ENCODE measurements around the gene IFITM2.
"Not testable (repeated sequence)": the region's sequence is repeated elsewhere in the genome, so short reads cannot be mapped to it uniquely, and the experiment has no call there.

The IFITM2 gene

DNA sequence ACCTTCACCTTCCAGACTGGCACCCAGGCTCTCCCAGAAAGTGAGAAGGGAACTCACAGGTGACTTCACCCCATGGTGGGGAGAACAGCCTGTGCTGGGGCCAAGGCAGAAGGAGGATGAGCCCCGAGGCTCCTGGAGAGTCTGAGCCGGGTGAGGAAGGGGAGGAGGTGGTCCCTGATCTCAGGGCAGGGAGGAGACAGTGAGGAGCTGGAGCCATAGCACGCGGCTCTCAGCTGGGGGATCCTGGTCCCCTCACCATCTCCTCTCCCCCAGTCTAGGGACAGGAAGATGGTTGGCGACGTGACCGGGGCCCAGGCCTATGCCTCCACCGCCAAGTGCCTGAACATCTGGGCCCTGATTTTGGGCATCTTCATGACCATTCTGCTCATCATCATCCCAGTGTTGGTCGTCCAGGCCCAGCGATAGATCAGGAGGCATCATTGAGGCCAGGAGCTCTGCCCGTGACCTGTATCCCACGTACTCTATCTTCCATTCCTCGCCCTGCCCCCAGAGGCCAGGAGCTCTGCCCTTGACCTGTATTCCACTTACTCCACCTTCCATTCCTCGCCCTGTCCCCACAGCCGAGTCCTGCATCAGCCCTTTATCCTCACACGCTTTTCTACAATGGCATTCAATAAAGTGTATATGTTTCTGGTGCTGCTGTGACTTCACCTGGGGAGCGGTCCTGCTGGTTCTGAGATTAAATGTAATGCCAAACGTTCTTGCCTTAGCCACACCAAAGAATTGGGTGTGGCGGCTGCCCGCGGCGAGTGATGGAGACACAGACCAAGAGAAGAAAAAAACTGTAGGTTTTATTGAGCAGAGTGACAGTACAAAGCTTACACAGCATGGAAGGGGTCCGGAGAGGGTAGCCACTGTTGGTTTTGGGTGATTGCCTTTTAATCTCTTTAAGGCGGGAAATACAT is 1.4 kb downstream of the IFITM2 start:
- H3K4me2 ChIP-seq (ENCODE audit: low read length), result peak overlapping the region; percentile 87
- not testable (repeated sequence) for H3K27me3 ChIP-seq (ENCODE audit: control insufficient read depth, insufficient read depth, low read length); H3K9me3 ChIP-seq (replicated peaks; ENCODE audit: low read length); H3K36me3 ChIP-seq (ENCODE audit: insufficient read depth, low read length)
- H3K4me1 ChIP-seq (ENCODE audit: control insufficient read depth, insufficient read depth, low read length), result peaks cover 26% of the 10 kb centered on the region
- peak overlapping the region; percentile 70 for H3K4me3 ChIP-seq (ENCODE audit: low read length)
- H3K9ac ChIP-seq (ENCODE audit: low read depth, low read length), result peak overlapping the region; percentile 64

DNA sequence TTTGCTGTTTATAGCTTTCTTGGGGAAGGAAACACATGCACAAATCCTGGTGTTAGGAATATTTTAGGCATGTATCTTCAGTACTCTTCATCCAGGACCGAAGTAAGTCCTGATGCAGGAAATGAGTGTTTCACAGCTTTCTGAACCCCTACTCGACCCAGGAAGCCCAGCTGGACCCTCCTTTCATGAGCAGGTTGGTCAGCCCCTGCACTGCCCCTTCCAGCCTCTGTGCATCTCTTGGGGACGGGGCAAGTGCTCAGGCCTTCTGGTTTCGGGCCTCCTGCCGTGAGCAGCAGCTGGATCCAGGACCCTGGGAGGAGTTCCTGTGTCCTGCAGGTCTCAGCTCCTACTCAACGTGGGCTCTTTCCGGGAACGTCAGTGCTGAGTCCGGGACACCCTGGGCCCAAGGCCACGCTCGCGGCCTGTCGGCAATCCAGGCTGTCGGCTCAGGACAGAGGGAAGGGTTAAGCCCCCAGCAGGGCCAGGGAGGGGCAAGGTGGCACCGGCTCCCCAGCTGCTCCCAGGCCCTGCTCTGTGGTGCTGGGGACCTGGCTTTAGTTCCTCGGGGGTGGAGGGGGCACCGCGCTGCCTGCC is 2.5 kb downstream of the IFITM2 start:
- Histone ChIP-seq H3K4me2 (ENCODE audit: low read length) (peak overlapping the region; percentile 87), H3K4me3 (ENCODE audit: low read length) (peak overlapping the region; percentile 70), H3K9ac (ENCODE audit: low read depth, low read length) (peak overlapping the region; percentile 64), H3K4me1 (ENCODE audit: control insufficient read depth, insufficient read depth, low read length) (peaks cover 28% of the 10 kb centered on the region)
- H3K27me3 ChIP-seq (ENCODE audit: control insufficient read depth, insufficient read depth, low read length); H3K36me3 ChIP-seq (ENCODE audit: insufficient read depth, low read length); H3K9me3 ChIP-seq (replicated peaks; ENCODE audit: low read length): not testable (repeated sequence)

DNA sequence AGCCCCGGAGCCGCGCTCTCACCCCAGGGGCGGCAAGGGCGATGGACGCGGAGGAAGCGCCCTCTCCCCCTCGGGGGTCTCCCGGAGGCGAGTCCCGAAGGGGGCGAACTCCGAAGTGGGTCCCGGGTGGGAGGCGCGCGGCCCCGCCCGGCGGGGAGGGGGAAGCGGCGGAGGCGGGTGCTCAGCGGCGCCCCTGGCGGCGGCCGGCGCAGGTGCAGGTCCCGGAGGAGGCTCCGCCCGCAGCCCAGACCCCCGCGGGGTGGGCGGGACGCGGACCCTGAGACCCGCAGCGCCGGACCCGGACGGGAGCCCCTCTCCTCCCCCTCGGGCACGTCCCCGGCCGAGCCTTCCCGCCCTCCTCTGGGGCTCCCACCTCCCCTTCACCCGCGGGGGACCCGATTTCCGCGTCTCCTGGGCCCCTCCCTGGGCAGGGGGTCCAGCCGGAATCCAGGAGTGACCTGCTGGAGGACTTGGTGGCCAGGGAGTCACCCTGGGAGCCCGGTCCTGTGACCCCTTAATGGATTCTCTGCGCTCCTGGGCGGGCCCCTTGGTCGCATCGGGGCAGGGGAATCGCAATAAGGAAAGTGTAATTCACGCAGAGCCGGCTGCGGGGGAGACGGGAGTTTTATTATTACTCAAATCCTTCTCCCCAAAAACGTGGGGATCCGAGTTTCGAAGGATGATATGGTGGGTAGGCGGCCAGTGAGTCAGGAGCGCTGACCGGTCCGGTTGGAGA is 3.6 kb downstream of the IFITM2 start:
- Histone ChIP-seq H3K4me3 (ENCODE audit: low read length) (peak overlapping the region; percentile 55), H3K4me2 (ENCODE audit: low read length) (peak overlapping the region; percentile 70), H3K4me1 (ENCODE audit: control insufficient read depth, insufficient read depth, low read length) (peaks cover 28% of the 10 kb centered on the region)
- H3K9me3 ChIP-seq (replicated peaks; ENCODE audit: low read length); H3K9ac ChIP-seq (ENCODE audit: low read depth, low read length); H3K27me3 ChIP-seq (ENCODE audit: control insufficient read depth, insufficient read depth, low read length); H3K36me3 ChIP-seq (ENCODE audit: insufficient read depth, low read length): not testable (repeated sequence)

- peak overlapping the region; percentile 49 for H3K4me2 ChIP-seq (ENCODE audit: low read length)
- no peak overlapping the region for H3K9ac ChIP-seq (ENCODE audit: low read depth, low read length)
- no peaks in the 10 kb centered on the region for H3K36me3 ChIP-seq (ENCODE audit: insufficient read depth, low read length)
- no peak overlapping the region for H3K4me3 ChIP-seq (ENCODE audit: low read length)
- H3K4me1 ChIP-seq (ENCODE audit: control insufficient read depth, insufficient read depth, low read length), result peaks cover 28% of the 10 kb centered on the region
- H3K27me3 ChIP-seq (ENCODE audit: control insufficient read depth, insufficient read depth, low read length), result no peaks in the 10 kb centered on the region
- no peaks in the 10 kb centered on the region for H3K9me3 ChIP-seq (replicated peaks; ENCODE audit: low read length)
Measured at GRCh38 chr11:312092-312816, 4.6 kb downstream of the IFITM2 start.

- no peaks in the 10 kb centered on the region for H3K27me3 ChIP-seq (ENCODE audit: control insufficient read depth, insufficient read depth, low read length)
- H3K4me2 ChIP-seq (ENCODE audit: low read length), result no peak overlapping the region
- H3K9me3 ChIP-seq (replicated peaks; ENCODE audit: low read length), result no peaks in the 10 kb centered on the region
- no peak overlapping the region for H3K4me3 ChIP-seq (ENCODE audit: low read length)
- H3K36me3 ChIP-seq (ENCODE audit: insufficient read depth, low read length), result no peaks in the 10 kb centered on the region
- H3K4me1 ChIP-seq (ENCODE audit: control insufficient read depth, insufficient read depth, low read length), result peaks cover 28% of the 10 kb centered on the region
- H3K9ac ChIP-seq (ENCODE audit: low read depth, low read length), result no peak overlapping the region
Measured at GRCh38 chr11:313304-313786, 5.7 kb downstream of the IFITM2 start.

DNA sequence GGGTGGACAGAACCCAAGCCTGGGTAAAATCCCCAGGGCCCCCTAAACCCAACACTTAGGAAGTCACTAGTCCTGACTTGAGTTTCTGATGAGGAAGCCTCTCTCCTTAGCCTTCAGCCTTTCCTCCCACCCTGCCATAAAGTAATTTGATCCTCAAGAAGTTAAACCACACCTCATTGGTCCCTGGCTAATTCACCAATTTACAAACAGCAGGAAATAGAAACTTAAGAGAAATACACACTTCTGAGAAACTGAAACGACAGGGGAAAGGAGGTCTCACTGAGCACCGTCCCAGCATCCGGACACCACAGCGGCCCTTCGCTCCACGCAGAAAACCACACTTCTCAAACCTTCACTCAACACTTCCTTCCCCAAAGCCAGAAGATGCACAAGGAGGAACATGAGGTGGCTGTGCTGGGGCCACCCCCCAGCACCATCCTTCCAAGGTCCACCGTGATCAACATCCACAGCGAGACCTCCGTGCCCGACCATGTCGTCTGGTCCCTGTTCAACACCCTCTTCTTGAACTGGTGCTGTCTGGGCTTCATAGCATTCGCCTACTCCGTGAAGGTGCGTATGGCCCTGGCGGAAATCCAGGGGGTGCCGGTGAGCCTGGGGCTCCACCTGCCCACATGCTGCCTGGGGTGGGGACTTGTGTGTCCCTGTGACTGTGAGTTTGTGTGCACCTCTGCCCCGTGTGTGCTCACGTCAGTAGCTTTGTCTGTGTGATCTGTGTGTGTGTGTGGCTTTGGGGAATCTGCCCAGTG is 6.4 kb downstream of the IFITM2 start, which contains the start of gene IFITM1:
Gene IFITM1 (plus strand): TSS at position 254 of the 767 bp plus-strand sequence. CDS start 131 bp downstream, at position 385.
- H3K4me1 ChIP-seq (ENCODE audit: control insufficient read depth, insufficient read depth, low read length), result peaks cover 26% of the 10 kb centered on the region
- no peak within 1 kb of the TSS for H3K9ac ChIP-seq (ENCODE audit: low read depth, low read length)
- H3K4me2 ChIP-seq (ENCODE audit: low read length), result peak within 1 kb of the TSS; percentile 22
- H3K36me3 ChIP-seq (ENCODE audit: insufficient read depth, low read length), result no peaks in the 10 kb centered on the region
- no peak within 1 kb of the TSS for H3K4me3 ChIP-seq (ENCODE audit: low read length)
- H3K9me3 ChIP-seq (replicated peaks; ENCODE audit: low read length), result no peaks in the 10 kb centered on the region
- H3K27me3 ChIP-seq (ENCODE audit: control insufficient read depth, insufficient read depth, low read length), result no peaks in the 10 kb centered on the region

GRCh38 chr11:314554-314875 is 6.9 kb downstream of the IFITM2 start:
- H3K4me1 ChIP-seq (ENCODE audit: control insufficient read depth, insufficient read depth, low read length), result peaks cover 20% of the 10 kb centered on the region
- not testable (repeated sequence) for H3K9ac ChIP-seq (ENCODE audit: low read depth, low read length); H3K4me2 ChIP-seq (ENCODE audit: low read length); H3K27me3 ChIP-seq (ENCODE audit: control insufficient read depth, insufficient read depth, low read length); H3K9me3 ChIP-seq (replicated peaks; ENCODE audit: low read length); H3K36me3 ChIP-seq (ENCODE audit: insufficient read depth, low read length); H3K4me3 ChIP-seq (ENCODE audit: low read length)

DNA sequence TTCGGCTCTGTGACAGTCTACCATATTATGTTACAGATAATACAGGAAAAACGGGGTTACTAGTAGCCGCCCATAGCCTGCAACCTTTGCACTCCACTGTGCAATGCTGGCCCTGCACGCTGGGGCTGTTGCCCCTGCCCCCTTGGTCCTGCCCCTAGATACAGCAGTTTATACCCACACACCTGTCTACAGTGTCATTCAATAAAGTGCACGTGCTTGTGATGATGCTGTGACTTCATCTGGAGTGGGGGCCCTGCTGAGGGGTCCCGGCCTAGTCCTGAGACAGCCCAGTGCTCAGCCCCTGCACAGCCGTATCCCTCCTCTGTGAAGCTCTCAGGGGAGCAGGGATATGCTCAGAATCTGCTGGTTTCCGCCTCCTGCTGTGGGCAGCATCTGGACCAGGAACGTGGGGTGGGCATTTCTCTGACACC is 7.5 kb downstream of the IFITM2 start:
- Histone ChIP-seq H3K9ac (ENCODE audit: low read depth, low read length) (no peak overlapping the region), H3K4me3 (ENCODE audit: low read length) (no peak overlapping the region)

GRCh38 chr11:315516-315994 is 7.9 kb downstream of the IFITM2 start:
- H3K27me3 ChIP-seq (ENCODE audit: control insufficient read depth, insufficient read depth, low read length), result no peaks in the 10 kb centered on the region
- no peak overlapping the region for H3K4me2 ChIP-seq (ENCODE audit: low read length)
- H3K4me3 ChIP-seq (ENCODE audit: low read length), result no peak overlapping the region
- H3K9ac ChIP-seq (ENCODE audit: low read depth, low read length), result no peak overlapping the region
- H3K9me3 ChIP-seq (replicated peaks; ENCODE audit: low read length), result no peaks in the 10 kb centered on the region
- no peaks in the 10 kb centered on the region for H3K36me3 ChIP-seq (ENCODE audit: insufficient read depth, low read length)
- H3K4me1 ChIP-seq (ENCODE audit: control insufficient read depth, insufficient read depth, low read length), result peaks cover 14% of the 10 kb centered on the region

More for the DNA sequence above, 7.5 kb downstream of the IFITM2 start:
- no peaks in the 10 kb centered on the region for H3K36me3 ChIP-seq (ENCODE audit: insufficient read depth, low read length)
- H3K4me2 ChIP-seq (ENCODE audit: low read length), result no peak overlapping the region
- H3K4me1 ChIP-seq (ENCODE audit: control insufficient read depth, insufficient read depth, low read length), result peaks cover 15% of the 10 kb centered on the region
- no peaks in the 10 kb centered on the region for H3K9me3 ChIP-seq (replicated peaks; ENCODE audit: low read length)
- H3K27me3 ChIP-seq (ENCODE audit: control insufficient read depth, insufficient read depth, low read length), result no peaks in the 10 kb centered on the region

GRCh38 chr11:316031-316701 is 8.6 kb downstream of the IFITM2 start:
- no peaks in the 10 kb centered on the region for H3K36me3 ChIP-seq (ENCODE audit: insufficient read depth, low read length)
- H3K4me2 ChIP-seq (ENCODE audit: low read length), result no peak overlapping the region
- H3K9me3 ChIP-seq (replicated peaks; ENCODE audit: low read length), result no peaks in the 10 kb centered on the region
- peaks cover 18% of the 10 kb centered on the region for H3K4me1 ChIP-seq (ENCODE audit: control insufficient read depth, insufficient read depth, low read length)
- no peak overlapping the region for H3K4me3 ChIP-seq (ENCODE audit: low read length)
- no peaks in the 10 kb centered on the region for H3K27me3 ChIP-seq (ENCODE audit: control insufficient read depth, insufficient read depth, low read length)
- no peak overlapping the region for H3K9ac ChIP-seq (ENCODE audit: low read depth, low read length)
